ENCODE results near the gene ZNF423.

The ZNF423 gene

GRCh38 chr16:49660626-49661025 is 195.3 kb downstream of the ZNF423 start:
- no peak for DNase-seq

GRCh38 chr16:49659356-49659755 is 196.6 kb downstream of the ZNF423 start:
- DNase-seq = no peak

GRCh38 chr16:49658531-49658930 is 197.4 kb downstream of the ZNF423 start:
- DNase-seq = no peak

- DNase-seq = no peak
These were observed 198.0 kb downstream of the ZNF423 start for GRCh38 chr16:49657736-49658465.

- DNase-seq = no peak
These were observed 201.5 kb downstream of the ZNF423 start for GRCh38 chr16:49654425-49654824.

GRCh38 chr16:49653577-49653976 is 202.3 kb downstream of the ZNF423 start:
- no peak for DNase-seq

GRCh38 chr16:49653173-49653570 is 202.7 kb downstream of the ZNF423 start:
- no peak for DNase-seq

GRCh38 chr16:49652456-49653172 is 203.3 kb downstream of the ZNF423 start:
- DNase-seq = peak; percentile 50

- DNase-seq = peak; percentile 36
These were observed 203.9 kb downstream of the ZNF423 start for GRCh38 chr16:49651996-49652395.

GRCh38 chr16:49651226-49651625 is 204.7 kb downstream of the ZNF423 start:
- DNase-seq = no peak

- DNase-seq = no peak
These were observed 205.3 kb downstream of the ZNF423 start for GRCh38 chr16:49650603-49651002.

- DNase-seq = peak; percentile 23
These were observed 206.7 kb downstream of the ZNF423 start for GRCh38 chr16:49649013-49649765.

GRCh38 chr16:49647673-49648072 is 208.2 kb downstream of the ZNF423 start:
- DNase-seq = no peak

- DNase-seq = no peak
These were observed 210.6 kb downstream of the ZNF423 start for GRCh38 chr16:49645263-49645662.

GRCh38 chr16:49644145-49644463 is 211.8 kb downstream of the ZNF423 start:
- no peak for DNase-seq

GRCh38 chr16:49643429-49644144 is 212.3 kb downstream of the ZNF423 start:
- no peak for DNase-seq

GRCh38 chr16:49641250-49641649 is 214.7 kb downstream of the ZNF423 start:
- DNase-seq = no peak

GRCh38 chr16:49640581-49640980 is 215.3 kb downstream of the ZNF423 start:
- no peak for DNase-seq

GRCh38 chr16:49639739-49640431 is 216.0 kb downstream of the ZNF423 start:
- peak; percentile 29 for DNase-seq

GRCh38 chr16:49638673-49639610 is 217.0 kb downstream of the ZNF423 start:
- no peak for DNase-seq

GRCh38 chr16:49637933-49638672 is 217.8 kb downstream of the ZNF423 start:
- no peak for DNase-seq

Measured in NCI-H146 (cell line).